Measurements from ENCODE around the gene OR4K14.

GRCh38 chr14:20031058-20031457 is 12.0 kb upstream of the OR4K14 start:
- TF ChIP-seq CTCF (conservative IDR thresholded peaks at IDR 0.05) (no peak), ZFX (IDR thresholded peaks at IDR 0.05) (no peak)
